GM18909 (cell line): ENCODE results near the gene SMIM3.

Experiments used
- ATAC-seq: cut with Tn5 transposase; IDR thresholded peaks from one replicate; pipeline ENCODE4 v1.9.1; 2021; ENCODE audit warnings: mild to moderate bottlenecking; ENCODE audit not compliant: unreplicated experiment, poor library complexity

Gene SMIM3

GRCh38 chr5:150764530-150764929 lies 14.0 kb upstream of the SMIM3 start:
- no peak for ATAC-seq

- ATAC-seq = no peak
Measured at GRCh38 chr5:150765011-150765798, 13.4 kb upstream of the SMIM3 start.

GRCh38 chr5:150765799-150766169 lies 12.8 kb upstream of the SMIM3 start:
- ATAC-seq = no peak

GRCh38 chr5:150766251-150766650 lies 12.3 kb upstream of the SMIM3 start:
- no peak for ATAC-seq

- ATAC-seq = no peak
Measured at GRCh38 chr5:150771034-150771795, 7.3 kb upstream of the SMIM3 start.

GRCh38 chr5:150774145-150774544 lies 4.4 kb upstream of the SMIM3 start:
- ATAC-seq = no peak

GRCh38 chr5:150777685-150778084 lies 872 bp upstream of the SMIM3 start:
- no peak for ATAC-seq

GRCh38 chr5:150778088-150778516 lies 455 bp upstream of the SMIM3 start:
- ATAC-seq = no peak

- ATAC-seq = peak; percentile 8
Measured at GRCh38 chr5:150779397-150780186, 1.0 kb downstream of the SMIM3 start.

GRCh38 chr5:150780187-150780692 lies 1.7 kb downstream of the SMIM3 start:
- ATAC-seq = peak; percentile 57

GRCh38 chr5:150780816-150781221 lies 2.3 kb downstream of the SMIM3 start:
- ATAC-seq = no peak

- no peak for ATAC-seq
Measured at GRCh38 chr5:150781706-150782614, 3.4 kb downstream of the SMIM3 start.

- no peak for ATAC-seq
Measured at GRCh38 chr5:150782850-150783249, 4.3 kb downstream of the SMIM3 start.

GRCh38 chr5:150783422-150783928 lies 4.9 kb downstream of the SMIM3 start:
- ATAC-seq = peak; percentile 61

GRCh38 chr5:150785950-150786349 lies 7.4 kb downstream of the SMIM3 start:
- ATAC-seq = no peak

- no peak for ATAC-seq
Measured at GRCh38 chr5:150786876-150787275, 8.3 kb downstream of the SMIM3 start.

GRCh38 chr5:150787656-150788055 lies 9.1 kb downstream of the SMIM3 start:
- ATAC-seq = no peak

GRCh38 chr5:150788977-150789376 lies 10.4 kb downstream of the SMIM3 start:
- no peak for ATAC-seq

GRCh38 chr5:150789450-150789849 lies 10.9 kb downstream of the SMIM3 start:
- no peak for ATAC-seq
